Prostate gland (tissue), 2 donors: Measurements from ENCODE around the gene LIPK. TPM values are rescaled to one million over a fixed set of nuclear protein-coding genes. Genes with fewer than 3 reads are reported as not detected.

Experiments
- DNase-seq: peaks from one replicate; pipeline ENCODE4 v3.0.0-alpha.2; 2019; ENCODE audit warnings: low spot score
- H3K27ac ChIP-seq, 2 donors: fragments of 200-600 bp; sonication (generic); 2 replicates each; pipeline ENCODE4 v1.5.1; 2017 to 2019
- H3K27me3 ChIP-seq: fragments of 200-600 bp; sonication (generic); replicated peaks from 2 replicates; pipeline ENCODE4 v1.5.1; 2019; ENCODE audit not compliant: insufficient read depth
- H3K36me3 ChIP-seq, 2 donors: fragments of 200-600 bp; sonication (generic); 1 replicate in 1 of 2; 2 replicates in 1 of 2; pipeline versions ENCODE4 v1.5.1 to v1.8.1; 2017 to 2019
- H3K4me1 ChIP-seq: fragments of 200-600 bp; sonication (generic); replicated peaks from 2 replicates; pipeline ENCODE4 v1.5.1; 2019
- H3K4me3 ChIP-seq, 2 donors: fragments of 200-600 bp; sonication (generic); 2 replicates each; pipeline ENCODE4 v1.5.1; 2017 to 2019
- H3K9me3 ChIP-seq: fragments of 200-600 bp; sonication (generic); 2 replicates; pipeline ENCODE4 v1.5.1; 2017
- POLR2A ChIP-seq: fragments of 450-650 bp; IDR thresholded peaks from one replicate; pipeline ENCODE4 v1.6.1; 2016; ENCODE audit warnings: antibody characterized with exemption, mild to moderate bottlenecking
- POLR2AphosphoS5 ChIP-seq: sonication (generic); formaldehyde crosslinking; IDR thresholded peaks from one replicate; pipeline ENCODE4 v1.6.1; 2017; ENCODE audit warnings: antibody characterized with exemption
- WGBS: methylation state at CpG from one replicate; pipeline ENCODE4 v1.1.5; 2018; 5-methylcytosine and 5-hydroxymethylcytosine counted together
- intact Hi-C: fragments of 100-400 bp; cut with DNase I; formaldehyde crosslinking; loops from one replicate; pipeline ENCODE4 v1.14.2; 2022
- total RNA-seq, 2 donors: library from RNA; depleted of rRNA; stranded (reverse); fragments of >200 nt; gene quantifications; one replicate each; pipeline ENCODE4 v1.1.0, GENCODE V29; 2016
- TF ChIP-seq, protein P1 (sequence below), 4 experiments: fragments of 200-600 bp in 2 of 4; fragments of 450-650 bp in 2 of 4; sonication (generic) in 2 of 4; IDR thresholded peaks; 1 replicate in 3 of 4; 2 replicates in 1 of 4; pipeline ENCODE4 v1.5.1; 2016 to 2019; ENCODE audit warnings: antibody characterized with exemption in 4 of 4, mild to moderate bottlenecking in 2 of 4, moderate library complexity in 2 of 4

The LIPK gene
- total RNA-seq, 2 donors from 2014 or later, result not detected

DNA sequence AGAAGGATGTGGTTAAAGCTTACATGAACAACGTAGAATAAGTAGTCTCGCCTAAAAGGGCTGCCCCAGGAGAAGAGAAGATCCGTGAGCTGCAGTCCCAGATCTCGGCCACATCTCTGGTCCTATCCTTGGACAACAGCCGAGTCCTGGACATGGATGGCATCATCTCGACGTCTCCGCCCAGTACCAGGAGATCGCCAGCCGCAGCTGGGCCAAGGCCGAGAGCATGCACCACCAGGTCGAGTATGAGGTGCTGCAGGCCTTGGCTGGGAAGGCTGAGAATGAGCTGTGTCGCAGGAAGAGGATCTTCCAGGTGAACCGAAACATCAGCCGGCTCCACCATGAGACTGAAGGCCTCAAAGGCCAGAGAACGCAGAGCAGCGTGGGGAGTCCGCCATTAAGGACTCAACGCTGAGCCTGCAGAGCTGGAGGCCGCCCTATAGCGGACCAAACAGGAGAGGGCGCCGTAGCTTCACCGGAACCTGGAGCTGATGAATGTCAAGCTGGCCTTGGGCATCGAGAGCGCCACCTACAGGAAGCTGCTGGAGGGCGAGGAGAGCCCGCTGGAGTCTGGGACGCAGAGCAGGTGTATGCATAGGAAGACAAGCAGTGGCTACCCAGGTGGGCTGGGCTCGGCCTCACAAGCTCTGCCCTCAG is 22.2 kb downstream of the LIPK start:
- DNase-seq, result no peak
- Histone ChIP-seq H3K27ac (no peak overlapping the region), H3K27me3 (no peaks in the 10 kb centered on the region), H3K4me3 (no peak overlapping the region), H3K9me3 (no peaks in the 10 kb centered on the region), H3K4me1 (no peaks in the 10 kb centered on the region), H3K36me3 (no peaks in the 10 kb centered on the region)
- intact Hi-C loops, result no loop called here
- WGBS, result 77% methylated on average over 28 of the region's 30 CpGs
- TF ChIP-seq, protein P1, sequence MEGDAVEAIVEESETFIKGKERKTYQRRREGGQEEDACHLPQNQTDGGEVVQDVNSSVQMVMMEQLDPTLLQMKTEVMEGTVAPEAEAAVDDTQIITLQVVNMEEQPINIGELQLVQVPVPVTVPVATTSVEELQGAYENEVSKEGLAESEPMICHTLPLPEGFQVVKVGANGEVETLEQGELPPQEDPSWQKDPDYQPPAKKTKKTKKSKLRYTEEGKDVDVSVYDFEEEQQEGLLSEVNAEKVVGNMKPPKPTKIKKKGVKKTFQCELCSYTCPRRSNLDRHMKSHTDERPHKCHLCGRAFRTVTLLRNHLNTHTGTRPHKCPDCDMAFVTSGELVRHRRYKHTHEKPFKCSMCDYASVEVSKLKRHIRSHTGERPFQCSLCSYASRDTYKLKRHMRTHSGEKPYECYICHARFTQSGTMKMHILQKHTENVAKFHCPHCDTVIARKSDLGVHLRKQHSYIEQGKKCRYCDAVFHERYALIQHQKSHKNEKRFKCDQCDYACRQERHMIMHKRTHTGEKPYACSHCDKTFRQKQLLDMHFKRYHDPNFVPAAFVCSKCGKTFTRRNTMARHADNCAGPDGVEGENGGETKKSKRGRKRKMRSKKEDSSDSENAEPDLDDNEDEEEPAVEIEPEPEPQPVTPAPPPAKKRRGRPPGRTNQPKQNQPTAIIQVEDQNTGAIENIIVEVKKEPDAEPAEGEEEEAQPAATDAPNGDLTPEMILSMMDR (IDR thresholded peaks at IDR 0.05), result no peak
- no peak for TF ChIP-seq POLR2A
- no peak for TF ChIP-seq POLR2AphosphoS5

DNA sequence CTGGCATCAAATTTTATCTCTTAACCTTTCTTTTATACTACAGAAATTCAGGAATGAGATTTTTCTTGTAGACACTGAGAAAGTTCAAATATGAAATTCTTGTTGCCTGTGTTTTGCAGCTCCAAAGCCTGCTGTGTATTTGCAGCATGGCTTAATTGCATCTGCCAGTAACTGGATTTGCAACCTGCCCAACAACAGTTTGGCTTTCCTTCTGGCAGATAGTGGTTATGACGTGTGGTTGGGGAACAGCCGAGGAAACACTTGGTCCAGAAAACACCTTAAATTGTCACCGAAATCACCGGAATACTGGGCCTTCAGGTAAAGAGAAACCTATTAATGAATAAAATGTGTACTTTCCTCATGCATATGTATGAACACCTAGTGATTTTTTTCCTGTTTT is 24.8 kb downstream of the LIPK start:
- Histone ChIP-seq H3K4me1 (no peaks in the 10 kb centered on the region), H3K4me3 (no peak overlapping the region), H3K27me3 (no peaks in the 10 kb centered on the region), H3K9me3 (no peaks in the 10 kb centered on the region), H3K27ac (no peak overlapping the region), H3K36me3 (no peaks in the 10 kb centered on the region)
- WGBS, result 63% methylated on average over 4 of the region's 4 CpGs
- intact Hi-C loops, result no loop called here
- TF ChIP-seq POLR2AphosphoS5 (no peak), POLR2A (no peak)
- TF ChIP-seq, protein P1 (IDR thresholded peaks at IDR 0.05), result no peak
- DNase-seq, result no peak

DNA sequence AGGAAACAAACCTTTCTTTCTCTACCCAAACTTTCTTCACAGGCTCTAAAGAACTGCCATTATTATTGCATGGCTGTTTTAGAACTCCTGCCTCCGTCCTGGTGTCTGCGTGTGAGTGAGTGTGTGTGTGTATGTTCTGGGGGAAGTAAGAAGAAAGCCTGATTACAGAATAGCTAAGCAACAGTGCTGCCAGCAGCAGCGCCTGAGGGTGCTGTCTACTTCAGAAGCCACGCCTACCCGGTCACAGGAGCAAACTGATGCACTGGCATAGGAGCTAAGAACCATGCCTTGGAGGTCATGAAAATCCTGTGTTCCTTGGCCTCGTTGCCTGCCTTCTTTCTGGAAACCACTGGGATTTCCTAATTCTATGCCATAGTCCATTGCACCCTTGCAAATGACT is 25.2 kb downstream of the LIPK start:
- no peaks in the 10 kb centered on the region for H3K4me1 ChIP-seq
- intact Hi-C loops, result no loop called here
- no peaks in the 10 kb centered on the region for H3K36me3 ChIP-seq
- DNase-seq, result no peak
- H3K4me3 ChIP-seq, result no peak overlapping the region
- H3K27ac ChIP-seq, result no peak overlapping the region
- no peaks in the 10 kb centered on the region for H3K27me3 ChIP-seq
- no peaks in the 10 kb centered on the region for H3K9me3 ChIP-seq
- no peak for TF ChIP-seq POLR2A
- TF ChIP-seq POLR2AphosphoS5, result no peak
- TF ChIP-seq, protein P1 (IDR thresholded peaks at IDR 0.05), result no peak
- 50% methylated on average over 6 of the region's 6 CpGs for WGBS

- intact Hi-C loops, result no loop called here
- WGBS, result 84% methylated on average over 2 of the region's 2 CpGs
Observed at GRCh38 chr10:88733215-88733614, 27.2 kb downstream of the LIPK start.

More at GRCh38 chr10:88733215-88733614, 27.2 kb downstream of the LIPK start:
- Histone ChIP-seq H3K27me3 (no peaks in the 10 kb centered on the region), H3K36me3 (no peaks in the 10 kb centered on the region), H3K9me3 (no peaks in the 10 kb centered on the region), H3K4me3 (no peak overlapping the region), H3K4me1 (no peaks in the 10 kb centered on the region), H3K27ac (no peak overlapping the region)
- TF ChIP-seq, protein P1 (IDR thresholded peaks at IDR 0.05), result no peak
- TF ChIP-seq POLR2AphosphoS5, result no peak
- TF ChIP-seq POLR2A, result no peak
- DNase-seq, result no peak
